HCT116 (cell line): ENCODE data around the gene ZDHHC18.

Experiments
- EZH2 ChIP-seq: fragments of 200-600 bp; sonication (generic); IDR thresholded peaks from 2 replicates; pipeline ENCODE4 v1.6.1; 2017; ENCODE audit warnings: antibody characterized with exemption, mixed run types
- POLR2AphosphoS5 ChIP-seq: IDR thresholded peaks from 2 replicates; pipeline ENCODE4 v1.6.1; 2011; ENCODE audit warnings: mild to moderate bottlenecking, low read depth, low read length, moderate library complexity
- SRF ChIP-seq: IDR thresholded peaks from 2 replicates; pipeline ENCODE4 v1.6.1; 2012; ENCODE audit warnings: low read depth
- YY1 ChIP-seq: IDR thresholded peaks from 2 replicates; pipeline ENCODE4 v1.6.1; 2011; ENCODE audit warnings: low read length, low read depth, moderate library complexity, mild to moderate bottlenecking; ENCODE audit not compliant: insufficient replicate concordance; ENCODE audit errors: extremely low read depth
- TF ChIP-seq, protein P1 (sequence below), 3 experiments: fragments of 200-600 bp in 1 of 3; sonication (generic) in 1 of 3; IDR thresholded peaks in 2 of 3; conservative IDR thresholded peaks in 1 of 3; 2 replicates each; pipeline ENCODE4 v1.5.1; 2012 to 2017; ENCODE audit warnings: low read depth in 2 of 3, low read length in 2 of 3, antibody characterized with exemption in 1 of 3, borderline replicate concordance in 1 of 3, control low read depth in 1 of 3, mild to moderate bottlenecking in 1 of 3, mixed read lengths in 1 of 3, mixed run types in 1 of 3, moderate library complexity in 1 of 3; ENCODE audit not compliant: insufficient read depth in 1 of 3

GRCh38 chr1:26787381-26787705, 39.1 kb upstream of the ZDHHC18 start:
- TF ChIP-seq, protein P1, sequence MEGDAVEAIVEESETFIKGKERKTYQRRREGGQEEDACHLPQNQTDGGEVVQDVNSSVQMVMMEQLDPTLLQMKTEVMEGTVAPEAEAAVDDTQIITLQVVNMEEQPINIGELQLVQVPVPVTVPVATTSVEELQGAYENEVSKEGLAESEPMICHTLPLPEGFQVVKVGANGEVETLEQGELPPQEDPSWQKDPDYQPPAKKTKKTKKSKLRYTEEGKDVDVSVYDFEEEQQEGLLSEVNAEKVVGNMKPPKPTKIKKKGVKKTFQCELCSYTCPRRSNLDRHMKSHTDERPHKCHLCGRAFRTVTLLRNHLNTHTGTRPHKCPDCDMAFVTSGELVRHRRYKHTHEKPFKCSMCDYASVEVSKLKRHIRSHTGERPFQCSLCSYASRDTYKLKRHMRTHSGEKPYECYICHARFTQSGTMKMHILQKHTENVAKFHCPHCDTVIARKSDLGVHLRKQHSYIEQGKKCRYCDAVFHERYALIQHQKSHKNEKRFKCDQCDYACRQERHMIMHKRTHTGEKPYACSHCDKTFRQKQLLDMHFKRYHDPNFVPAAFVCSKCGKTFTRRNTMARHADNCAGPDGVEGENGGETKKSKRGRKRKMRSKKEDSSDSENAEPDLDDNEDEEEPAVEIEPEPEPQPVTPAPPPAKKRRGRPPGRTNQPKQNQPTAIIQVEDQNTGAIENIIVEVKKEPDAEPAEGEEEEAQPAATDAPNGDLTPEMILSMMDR (IDR thresholded peaks at IDR 0.05 in 2 of 3, conservative IDR thresholded peaks at IDR 0.05 in 1 of 3; ENCODE audit: borderline replicate concordance in 1 of 3, insufficient read depth in 1 of 3, low read depth in 2 of 3, low read length in 2 of 3), result no peak
- TF ChIP-seq EZH2 (no peak), POLR2AphosphoS5 (no peak), SRF (no peak), YY1 (no peak)
